ENCODE data around the gene CFAP20DC.
"Not testable (repeated sequence)": the region's sequence is repeated elsewhere in the genome, so short reads cannot be mapped to it uniquely, and the experiment has no call there.

CFAP20DC gene

DNA sequence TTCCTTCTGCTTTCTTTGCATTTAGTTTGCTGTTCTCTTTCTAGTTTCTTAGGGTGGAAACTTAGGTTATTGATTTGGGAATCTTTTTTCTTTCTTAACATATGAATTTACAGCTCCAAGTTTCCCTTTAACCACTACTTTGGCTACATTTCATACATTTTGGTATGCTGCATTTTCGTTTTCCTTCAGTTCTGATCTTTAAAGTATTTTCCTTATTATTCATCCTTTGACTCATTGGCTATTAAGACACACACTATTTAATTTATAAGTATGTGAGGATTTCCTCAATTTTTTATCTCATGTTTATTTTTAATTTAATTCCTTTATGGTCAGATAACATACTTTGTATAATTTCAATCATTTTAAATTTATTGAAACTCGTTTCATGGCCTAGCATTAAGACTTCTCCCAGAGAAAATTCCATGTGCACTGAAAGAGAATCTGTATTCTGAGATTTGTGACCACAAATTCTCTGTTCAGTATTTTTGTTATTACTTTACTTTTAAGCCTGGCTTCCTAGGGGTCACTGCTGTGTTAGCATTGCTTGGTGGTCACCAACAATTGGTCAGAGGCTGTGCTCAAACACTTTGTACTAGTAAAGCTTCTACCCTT lies 87.7 kb downstream of the CFAP20DC start:
- no peak for DNase-seq

DNA sequence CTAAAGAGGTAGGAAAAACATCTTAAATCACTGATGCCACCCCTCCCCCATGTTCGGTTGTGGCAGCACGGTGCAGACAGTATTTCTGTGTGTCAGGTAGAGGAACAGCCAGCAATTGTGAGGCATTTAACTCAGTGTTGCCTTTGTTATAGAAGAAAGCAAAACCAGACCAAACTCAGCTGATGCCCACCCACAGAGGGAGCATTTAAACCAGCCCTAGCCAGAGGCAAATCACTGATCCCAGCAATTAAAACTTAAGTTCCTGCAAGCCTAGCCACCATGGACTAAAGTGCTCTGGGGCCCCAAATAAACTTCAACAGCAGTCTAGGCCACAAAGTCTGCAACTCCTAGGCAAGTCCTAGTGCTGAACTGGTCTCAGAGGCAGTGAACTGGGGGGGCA lies 94.5 kb downstream of the CFAP20DC start:
- DNase-seq, result no peak

DNA sequence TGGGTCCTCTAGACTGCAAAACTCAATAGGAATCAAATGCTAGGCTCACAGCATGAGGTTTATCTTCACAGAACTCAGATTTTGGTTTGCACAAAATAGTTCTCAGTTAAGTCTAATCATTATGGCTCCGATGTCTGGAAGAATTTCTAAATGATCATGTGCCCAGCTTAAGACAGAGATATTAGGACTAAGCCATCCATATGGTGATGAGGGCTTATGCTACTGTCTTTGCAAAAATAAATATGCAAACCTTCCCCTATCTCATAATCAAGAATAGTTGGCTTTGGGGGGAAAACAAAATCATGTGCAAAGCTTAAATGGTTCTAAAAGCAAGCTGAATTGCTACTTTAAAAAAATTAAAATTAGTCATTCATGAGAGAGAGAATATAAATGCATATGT lies 96.5 kb downstream of the CFAP20DC start:
- DNase-seq, result no peak

DNA sequence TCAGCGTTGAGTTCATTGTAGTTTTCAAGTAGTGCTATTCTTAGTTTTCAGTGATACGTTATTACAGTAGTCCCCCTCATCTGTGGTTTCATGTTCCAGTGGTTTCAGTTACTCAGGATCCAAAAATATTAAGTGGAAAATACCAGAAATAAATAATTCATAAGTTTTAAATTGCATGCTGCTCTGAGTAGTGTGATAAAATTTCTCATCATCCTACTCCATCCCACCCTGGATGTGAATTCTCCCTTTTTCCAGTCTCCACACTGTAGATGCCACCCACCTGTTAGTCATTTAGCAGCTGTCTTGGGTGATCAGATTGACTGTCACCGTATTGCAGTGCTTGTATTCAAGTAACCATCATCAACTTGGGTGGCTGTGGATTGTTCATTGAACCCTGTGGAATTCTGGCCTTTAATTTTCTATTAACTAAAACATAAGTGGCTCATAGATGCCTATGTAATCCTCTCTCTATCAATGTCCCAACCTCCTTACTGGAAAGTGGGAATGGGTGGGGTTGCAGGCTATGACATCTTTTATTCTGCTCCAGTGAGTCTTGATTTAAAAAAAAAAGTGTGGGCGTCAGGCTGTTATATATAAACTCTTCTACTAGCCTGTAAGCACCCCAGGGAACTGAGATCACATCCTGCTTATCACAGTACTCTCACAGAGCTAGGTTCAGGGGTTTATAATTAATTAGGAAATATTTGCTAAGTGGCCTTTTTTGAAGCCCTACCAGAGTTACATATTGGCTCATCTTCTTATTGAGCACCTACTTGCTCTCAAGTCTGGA lies 97.5 kb downstream of the CFAP20DC start:
- no peak for DNase-seq

DNA sequence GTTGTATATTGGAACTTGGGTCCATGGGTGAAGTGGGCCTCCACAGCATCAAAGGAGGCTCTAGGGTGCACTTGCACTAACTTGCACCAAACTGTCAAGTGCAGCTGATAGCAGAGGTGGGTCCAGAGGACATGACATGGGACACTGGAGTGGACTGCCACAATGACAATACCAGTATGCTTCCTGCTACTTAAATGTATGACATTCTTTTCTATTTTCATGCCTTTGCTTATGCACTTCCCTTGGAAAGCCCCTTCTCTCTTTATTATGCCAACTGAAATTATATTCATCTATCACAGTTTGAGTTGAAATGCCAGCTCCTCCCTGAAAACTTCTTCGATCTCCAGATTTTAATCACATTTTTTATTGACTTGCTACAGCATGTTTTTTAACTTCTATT lies 101.8 kb downstream of the CFAP20DC start:
- no peak for DNase-seq

DNA sequence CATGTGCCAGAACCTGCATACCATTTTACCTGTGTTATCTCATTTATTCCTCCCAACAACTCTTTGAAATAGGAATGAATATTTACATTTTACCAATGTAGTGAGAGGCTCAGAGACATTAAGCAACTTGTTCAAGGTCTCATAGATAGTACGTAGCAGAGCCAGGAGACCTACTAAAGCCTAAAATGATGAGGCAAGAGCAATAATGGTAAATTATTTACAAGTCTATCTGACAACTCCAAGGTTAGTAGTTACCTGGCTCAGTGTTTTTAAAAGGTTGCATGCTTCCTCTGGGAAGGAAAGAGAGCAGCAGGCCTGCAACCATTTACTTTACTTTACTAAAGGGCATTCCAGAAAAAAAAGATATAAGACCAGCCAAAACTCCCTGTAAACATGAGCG lies 103.0 kb downstream of the CFAP20DC start:
- no peak for DNase-seq

DNA sequence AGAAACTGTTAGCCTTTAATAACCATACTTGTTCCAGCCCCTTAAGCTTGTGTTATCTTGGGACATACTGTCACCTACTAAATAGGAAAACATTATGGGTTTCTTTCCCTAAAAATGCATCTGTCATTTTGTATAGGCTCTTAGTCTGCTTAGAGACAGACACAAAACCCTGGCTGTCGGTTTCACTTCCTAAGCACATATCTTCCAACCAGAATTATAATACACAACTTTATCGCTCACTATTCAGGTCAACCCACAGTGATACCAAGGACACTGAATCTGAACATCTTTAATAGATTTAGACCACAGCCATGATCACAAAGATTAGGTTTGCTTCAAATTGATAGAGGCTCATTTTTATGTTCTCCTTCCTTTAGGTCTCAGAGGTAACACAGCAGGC lies 111.8 kb downstream of the CFAP20DC start:
- no peak for DNase-seq

DNA sequence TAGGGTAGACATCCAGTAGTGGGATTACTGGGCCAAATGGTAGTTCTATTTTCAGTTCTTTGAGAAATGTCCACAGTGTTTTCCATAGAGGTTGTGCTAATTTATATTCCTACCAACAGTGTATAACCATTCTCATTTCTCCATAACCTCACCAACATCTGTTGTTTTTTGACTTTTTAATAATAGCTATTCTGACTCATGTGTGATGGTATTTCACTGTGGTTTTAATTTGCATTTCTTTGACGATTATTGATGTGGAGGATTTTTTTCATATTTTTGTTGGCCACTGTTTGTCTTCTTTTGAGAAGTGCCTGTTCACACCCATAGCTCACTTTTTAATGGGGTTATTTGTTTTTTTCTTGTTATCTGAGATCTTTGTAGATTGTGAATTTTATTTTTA lies 125.2 kb downstream of the CFAP20DC start:
- DNase-seq, result no peak

DNA sequence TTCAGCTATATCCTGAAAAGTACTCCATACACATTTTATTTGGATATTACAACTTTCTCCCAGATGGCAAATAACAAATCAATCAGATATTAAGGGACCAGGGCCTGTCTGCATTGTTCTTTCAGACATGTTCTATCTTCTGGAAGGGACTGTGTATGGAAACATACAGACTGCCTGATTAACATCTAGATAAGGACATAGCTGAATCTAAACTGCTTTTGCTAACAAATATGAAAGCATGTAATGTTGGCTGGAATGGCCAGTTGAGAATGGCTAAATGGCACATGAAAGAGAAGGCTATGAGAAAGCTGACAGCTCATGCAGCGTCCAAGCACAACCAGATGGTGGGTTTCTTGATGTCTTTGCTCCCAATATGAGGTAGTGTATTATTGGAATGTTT lies 149.4 kb downstream of the CFAP20DC start:
- no peak for DNase-seq

DNA sequence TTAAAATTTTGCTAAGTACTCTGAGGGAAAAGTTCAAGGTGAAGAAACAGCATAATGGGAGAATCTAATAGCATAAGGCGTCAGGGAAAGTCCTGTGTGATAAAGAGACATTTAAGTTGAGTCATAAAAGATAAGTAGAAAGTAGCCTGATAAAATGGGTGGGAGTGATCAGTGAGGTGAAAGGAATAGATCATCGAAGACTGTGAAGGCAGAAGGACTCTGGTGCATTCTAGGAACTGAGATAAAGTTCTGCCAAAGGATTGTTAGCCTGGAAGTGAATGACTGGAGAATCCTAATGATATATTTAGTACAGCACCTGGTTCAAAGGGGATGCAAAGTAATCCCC lies 149.9 kb downstream of the CFAP20DC start:
- no peak for DNase-seq

DNA sequence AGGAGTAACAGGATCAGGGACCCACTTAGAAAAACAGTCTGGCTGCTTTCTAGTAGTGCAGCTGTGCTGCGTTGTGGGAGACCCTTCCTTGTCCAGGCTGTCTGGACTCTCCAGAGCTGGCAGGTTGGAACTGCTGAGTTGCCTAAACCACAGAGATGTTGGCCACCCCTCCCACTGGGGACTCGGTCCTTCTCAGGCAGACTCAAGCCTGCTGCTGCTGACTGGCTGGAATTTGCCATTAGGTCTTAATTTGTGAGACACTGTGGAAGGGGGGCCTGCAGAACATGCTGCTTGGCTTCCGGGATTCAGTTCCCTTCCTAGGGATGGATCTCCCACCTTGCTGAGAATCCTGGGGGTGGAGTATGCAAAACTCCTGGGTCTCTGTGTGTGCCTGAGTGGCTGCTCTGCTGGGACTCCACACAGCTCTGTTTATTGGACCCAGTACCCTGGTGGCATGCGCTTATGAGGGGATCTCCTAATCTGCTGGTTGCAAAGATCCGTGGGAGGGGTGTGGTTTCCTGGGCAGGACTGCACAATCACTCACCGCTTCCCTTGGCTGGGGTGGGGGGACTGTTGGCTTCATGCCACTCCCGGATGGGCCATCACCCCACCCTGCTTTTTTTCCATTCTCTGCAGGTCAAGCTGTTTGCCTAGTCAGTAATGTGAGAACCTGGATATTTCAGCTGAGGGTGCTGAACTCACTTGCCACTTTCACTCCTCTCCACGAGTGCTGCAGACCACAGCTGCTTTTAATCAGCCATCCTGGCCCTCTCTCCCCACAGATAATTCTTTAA lies 150.5 kb downstream of the CFAP20DC start:
- no peak for DNase-seq

DNA sequence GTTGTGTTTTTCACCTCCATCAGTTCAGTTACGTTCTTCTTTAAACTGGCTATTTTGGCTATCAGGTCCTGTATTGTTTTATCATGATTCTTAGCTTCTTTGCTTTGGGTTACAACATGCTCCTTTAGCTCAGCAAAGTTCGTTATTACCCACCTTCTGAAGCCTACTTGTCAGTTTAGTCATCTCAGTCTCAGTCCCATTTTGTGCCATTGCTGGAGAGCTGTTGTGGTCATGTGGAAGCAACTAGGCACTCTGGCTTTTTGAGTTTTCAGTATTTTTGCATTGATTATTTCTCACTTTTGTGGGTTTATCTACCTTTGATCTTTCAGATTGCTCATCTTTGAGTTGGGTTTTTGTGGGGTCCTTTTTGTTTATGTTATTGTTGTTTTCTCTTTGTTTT lies 151.3 kb downstream of the CFAP20DC start:
- DNase-seq, result no peak

DNA sequence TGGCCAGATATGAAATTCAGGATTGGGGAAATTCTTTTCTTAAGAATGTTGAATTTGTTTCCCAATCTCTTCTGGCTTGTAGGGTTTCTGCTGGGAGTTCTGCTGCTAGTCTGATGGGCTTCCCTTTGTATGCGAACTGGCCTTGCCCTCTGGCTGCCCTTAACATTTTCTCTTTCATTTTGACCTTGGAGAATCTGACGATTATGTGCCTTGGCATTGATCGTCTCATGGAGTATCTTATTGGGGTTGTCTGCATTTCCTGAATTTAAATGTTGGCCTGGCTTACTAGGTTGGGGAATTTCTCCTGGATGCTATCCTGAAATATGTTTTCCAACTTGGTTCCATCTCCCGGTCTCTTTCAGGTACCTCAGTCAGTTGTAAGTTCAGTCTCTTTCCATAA lies 152.2 kb downstream of the CFAP20DC start:
- DNase-seq, result no peak

DNA sequence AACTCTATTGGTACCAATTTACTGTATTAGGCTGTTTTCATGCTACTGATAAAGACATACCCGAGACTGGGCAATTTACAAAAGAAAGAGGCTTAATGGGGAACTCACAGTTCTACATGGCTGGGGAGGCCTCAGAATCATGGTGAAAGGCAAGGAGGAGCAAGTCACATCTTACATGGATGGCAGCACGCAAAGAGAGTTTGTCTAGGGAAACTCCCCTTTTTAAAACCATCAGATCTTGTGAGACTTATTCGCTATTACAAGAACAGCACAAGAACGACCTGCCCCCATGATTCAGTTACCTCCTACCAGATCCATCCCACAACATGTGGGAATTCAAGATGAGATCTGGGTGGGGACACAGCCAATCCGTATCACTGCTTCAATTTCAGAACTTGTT lies 154.1 kb downstream of the CFAP20DC start:
- DNase-seq, result not testable (repeated sequence)

DNA sequence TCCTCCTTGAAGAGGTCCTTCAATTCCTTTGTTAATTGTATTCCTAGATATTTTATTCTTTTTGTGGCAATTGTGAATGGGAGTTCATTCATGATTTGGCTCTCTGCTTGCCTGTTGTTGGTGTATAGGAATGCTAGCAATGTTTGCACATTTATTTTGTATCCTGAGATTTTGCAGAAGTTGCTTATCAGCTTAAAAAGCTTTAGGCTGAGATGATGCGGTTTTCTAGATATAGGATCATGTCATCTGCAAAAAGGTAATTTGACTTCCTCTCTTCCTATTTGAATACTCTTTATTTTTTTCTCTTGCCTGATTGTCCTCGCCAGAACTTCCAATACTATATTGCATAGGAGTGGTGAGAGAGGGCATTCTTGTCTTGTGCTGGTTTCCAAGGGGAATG lies 157.3 kb downstream of the CFAP20DC start:
- DNase-seq, result not testable (repeated sequence)

DNA sequence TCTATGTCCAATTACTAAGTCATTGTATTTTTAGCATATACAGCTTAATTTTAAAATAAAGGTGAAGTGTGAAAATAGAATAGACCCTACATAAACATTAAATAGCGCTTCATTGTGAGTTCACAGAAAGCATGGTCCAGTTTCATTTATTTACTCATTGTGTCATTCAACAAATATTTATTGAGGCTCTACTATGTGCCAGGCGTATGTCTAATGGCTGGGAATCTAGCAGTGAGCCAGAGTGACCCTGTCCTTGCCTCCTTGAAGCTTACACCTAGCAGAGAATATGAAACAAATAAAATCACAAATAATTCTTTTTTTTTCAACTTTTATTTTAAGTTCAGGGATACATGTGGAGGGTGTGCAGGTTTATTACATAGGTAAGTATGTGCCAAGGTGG lies 161.7 kb downstream of the CFAP20DC start:
- DNase-seq, result no peak

DNA sequence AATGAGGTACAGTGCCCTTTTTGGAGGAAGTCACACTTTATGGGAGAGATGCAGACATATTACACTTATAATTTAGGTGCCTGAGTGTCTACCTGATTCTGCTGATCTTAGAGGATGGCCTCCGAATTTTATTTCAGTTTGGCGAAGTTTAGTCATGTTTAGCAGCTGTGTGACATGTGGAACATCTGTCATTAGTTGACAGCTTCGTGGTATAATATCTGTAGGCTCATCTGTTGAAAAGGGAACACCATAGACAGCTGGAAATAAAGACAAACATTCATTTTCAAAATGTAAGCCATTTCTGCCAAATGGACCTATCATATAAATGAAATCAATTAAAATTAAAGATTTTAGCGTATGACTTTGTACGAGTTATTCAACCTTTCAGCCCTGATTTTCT lies 165.4 kb downstream of the CFAP20DC start:
- DNase-seq, result no peak

DNA sequence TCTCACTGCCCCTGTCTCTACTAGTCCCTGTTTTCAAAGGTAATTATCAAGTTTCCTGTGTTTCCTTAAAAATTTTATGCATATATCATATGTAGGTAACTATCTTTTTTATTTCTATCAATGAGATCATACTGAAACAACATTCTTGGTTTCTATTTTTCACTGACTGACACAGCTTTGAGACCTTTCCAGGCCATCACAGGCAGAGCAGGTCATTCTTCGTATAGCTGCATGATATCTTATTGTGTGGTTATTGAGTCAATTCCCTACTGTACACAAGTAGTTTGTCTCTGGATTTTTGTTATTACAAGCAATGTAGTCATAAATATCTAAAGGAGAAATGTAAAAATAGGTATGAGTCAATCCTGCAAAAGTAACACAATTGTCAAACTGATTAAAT lies 169.6 kb downstream of the CFAP20DC start:
- no peak for DNase-seq

DNA sequence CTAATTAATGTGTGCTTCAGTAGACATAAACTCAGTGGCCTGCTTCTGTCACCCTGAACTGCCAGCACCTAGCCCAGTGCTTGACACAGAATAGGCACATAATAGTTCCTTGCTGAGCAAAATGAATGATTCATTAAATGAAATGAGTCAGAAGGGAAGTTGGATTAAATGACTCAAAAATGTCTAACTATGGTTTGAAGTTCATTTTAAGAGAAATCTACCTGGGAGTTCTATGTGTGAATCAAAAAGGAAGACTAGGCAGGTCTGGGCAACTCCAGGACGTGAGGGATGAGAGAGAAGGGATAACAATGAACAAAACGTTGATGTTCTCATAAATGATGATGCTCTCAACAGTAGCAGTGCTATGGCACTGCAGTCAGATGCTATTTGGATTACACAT lies 175.0 kb downstream of the CFAP20DC start:
- DNase-seq, result no peak

DNA sequence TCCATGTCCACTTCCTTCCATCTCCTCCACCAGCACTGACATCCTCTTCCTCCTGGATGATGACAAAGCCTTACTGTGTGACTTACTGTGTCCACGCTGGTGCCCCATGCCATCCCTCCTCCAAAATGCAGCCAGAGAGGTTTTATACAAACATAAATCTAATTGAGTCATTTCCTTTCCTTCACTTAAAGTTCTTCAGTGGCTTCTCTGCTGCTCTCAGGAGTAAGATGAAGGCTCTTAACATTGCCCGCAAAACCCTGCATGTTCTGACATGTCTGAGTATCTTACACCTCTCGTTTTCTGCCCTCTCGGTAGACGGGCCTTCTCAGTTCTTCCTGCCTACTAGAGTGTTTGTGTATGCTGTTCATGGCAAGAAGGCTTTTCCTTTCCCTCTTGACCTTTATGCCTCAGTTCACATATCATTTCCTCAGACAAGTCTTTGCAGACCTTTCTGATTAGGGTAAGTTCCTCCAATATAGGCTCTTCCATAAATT lies 175.5 kb downstream of the CFAP20DC start:
- DNase-seq, result no peak

DNA sequence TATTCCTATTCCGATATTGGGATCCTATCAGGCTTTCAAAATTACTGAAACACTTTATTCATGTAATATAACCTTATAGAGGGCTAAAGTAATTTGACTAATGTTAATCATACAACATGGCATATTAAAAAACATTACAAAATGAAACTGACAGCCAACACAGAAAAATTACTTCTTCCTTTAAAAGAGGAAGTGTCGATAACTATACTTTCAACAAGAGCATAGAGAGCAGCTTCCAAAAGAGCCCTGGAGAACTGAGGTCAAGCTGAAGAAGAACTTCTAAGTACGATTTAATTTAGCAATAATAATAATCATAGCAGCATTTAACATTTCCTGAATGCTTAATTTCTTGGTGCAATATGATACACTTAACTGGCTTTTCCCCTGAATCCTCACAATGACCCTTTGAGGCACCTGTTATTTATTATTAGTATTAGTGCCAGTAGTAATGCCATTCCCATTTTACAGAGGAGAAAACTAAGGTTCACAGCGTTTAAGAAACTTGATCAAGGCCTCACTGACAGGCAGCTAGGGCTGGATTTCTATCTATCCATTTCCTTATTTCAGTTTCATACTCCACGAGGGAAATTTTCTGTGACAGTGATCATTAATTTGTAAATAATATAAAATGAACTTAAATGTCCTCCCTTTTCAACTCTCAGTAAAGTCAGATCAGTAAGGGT lies 181.6 kb downstream of the CFAP20DC start:
- DNase-seq, result no peak

DNA sequence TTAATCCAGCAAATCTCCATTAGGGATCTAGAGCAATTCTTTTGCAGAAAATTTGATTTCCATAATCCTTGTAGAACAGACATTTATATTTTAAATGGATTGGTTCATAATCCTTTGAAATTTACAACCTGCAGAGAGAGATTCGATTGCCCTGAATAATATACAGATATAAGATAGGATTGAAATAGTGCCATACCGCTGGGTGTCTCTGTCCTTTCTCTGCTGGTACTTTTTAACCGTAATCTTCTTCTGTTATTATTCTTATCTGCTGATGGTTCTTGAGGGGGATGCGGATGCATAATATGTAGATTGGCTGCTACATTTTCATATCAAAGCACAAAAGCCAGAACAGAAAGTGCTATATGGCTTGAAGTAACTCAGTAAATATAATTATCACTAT lies 182.2 kb downstream of the CFAP20DC start:
- DNase-seq, result no peak

DNA sequence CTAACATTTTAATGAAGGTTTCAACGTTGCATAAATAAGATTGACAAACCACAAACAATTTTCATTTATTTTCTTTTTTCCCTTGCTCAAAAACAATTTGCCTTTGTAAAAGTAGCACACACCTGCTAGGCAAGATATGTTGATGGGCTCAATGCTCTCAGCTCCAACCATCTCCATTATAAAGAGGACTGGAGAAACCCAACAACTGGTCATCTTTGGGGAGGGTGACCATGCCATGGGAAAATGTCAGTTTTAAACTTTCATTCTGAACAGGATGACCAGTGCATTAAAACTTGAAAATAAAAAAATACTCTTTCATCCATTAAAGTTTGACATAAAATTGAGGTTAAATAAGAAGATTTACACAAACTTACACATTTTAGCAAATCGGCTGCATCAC lies 183.7 kb downstream of the CFAP20DC start:
- DNase-seq, result no peak
